PC-3 (cell line): ENCODE results near the gene CTSE.

Source experiments
- EZH2 ChIP-seq: fragments of 300-600 bp; sonication (generic); IDR thresholded peaks from one replicate; pipeline ENCODE4 v1.6.1; 2017; ENCODE audit warnings: antibody characterized with exemption, mild to moderate bottlenecking, low read length; ENCODE audit not compliant: unreplicated experiment
- TF ChIP-seq, protein P1 (sequence below): fragments of 300-600 bp; sonication (generic); conservative IDR thresholded peaks from 2 replicates; pipeline ENCODE4 v1.5.1; 2017; ENCODE audit warnings: antibody characterized with exemption, low read depth, mild to moderate bottlenecking, low read length

DNA sequence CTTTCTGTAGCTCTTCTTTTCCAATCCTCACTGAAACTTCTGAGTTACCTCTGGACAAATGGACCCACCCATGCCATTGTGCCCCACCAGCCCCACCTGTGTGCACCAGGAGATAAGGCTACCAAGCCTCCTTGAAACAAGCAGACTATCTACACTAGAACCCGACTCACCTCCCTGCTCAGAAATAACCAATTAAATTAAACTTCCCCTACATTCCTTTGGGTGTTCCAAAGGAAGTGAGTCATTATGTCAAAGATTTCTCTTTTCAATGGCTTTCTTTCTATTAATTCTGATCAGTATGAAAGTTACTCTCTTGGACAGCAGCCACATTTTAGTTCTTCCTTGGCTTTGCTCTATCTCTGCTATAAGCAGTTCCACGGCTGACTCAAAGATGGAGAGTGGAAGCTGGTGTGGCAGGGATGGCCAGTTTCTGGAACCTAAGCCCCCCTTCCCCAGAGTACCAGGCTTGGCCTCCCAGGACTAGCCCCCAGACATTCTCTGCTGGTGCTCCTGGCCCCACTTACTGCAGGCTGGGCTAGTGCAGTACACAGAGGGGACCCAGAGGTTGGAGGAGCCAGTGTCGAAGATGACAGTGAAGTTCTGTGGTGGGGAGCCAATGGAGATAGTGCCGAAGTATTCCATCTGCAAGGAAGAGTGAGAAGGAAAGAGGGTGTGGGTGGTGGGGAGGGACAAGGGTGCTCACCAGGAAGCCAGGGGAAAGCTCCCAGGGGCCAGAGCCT lies 1.9 kb downstream of the CTSE start:
- no peak for TF ChIP-seq EZH2
- TF ChIP-seq, protein P1, sequence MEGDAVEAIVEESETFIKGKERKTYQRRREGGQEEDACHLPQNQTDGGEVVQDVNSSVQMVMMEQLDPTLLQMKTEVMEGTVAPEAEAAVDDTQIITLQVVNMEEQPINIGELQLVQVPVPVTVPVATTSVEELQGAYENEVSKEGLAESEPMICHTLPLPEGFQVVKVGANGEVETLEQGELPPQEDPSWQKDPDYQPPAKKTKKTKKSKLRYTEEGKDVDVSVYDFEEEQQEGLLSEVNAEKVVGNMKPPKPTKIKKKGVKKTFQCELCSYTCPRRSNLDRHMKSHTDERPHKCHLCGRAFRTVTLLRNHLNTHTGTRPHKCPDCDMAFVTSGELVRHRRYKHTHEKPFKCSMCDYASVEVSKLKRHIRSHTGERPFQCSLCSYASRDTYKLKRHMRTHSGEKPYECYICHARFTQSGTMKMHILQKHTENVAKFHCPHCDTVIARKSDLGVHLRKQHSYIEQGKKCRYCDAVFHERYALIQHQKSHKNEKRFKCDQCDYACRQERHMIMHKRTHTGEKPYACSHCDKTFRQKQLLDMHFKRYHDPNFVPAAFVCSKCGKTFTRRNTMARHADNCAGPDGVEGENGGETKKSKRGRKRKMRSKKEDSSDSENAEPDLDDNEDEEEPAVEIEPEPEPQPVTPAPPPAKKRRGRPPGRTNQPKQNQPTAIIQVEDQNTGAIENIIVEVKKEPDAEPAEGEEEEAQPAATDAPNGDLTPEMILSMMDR: no peak
